Measurements from ENCODE around the gene MFSD2A. TPM values are rescaled to one million over a fixed set of nuclear protein-coding genes. Genes with fewer than 3 reads are reported as not detected.
"Not testable (repeated sequence)": the region's sequence is repeated elsewhere in the genome, so short reads cannot be mapped to it uniquely, and the experiment has no call there.

MFSD2A gene
- total and polyA plus RNA-seq, 8 donors = 0.75 to 16.1 (median 6.4) TPM; not detected in 1

- no peak for DNase-seq
- TF ChIP-seq POLR2A (IDR thresholded peaks at IDR 0.05) (no peak), POLR2AphosphoS5 (IDR thresholded peaks at IDR 0.05) (no peak), EP300 (IDR thresholded peaks at IDR 0.05) (no peak)
- TF ChIP-seq, protein P1, sequence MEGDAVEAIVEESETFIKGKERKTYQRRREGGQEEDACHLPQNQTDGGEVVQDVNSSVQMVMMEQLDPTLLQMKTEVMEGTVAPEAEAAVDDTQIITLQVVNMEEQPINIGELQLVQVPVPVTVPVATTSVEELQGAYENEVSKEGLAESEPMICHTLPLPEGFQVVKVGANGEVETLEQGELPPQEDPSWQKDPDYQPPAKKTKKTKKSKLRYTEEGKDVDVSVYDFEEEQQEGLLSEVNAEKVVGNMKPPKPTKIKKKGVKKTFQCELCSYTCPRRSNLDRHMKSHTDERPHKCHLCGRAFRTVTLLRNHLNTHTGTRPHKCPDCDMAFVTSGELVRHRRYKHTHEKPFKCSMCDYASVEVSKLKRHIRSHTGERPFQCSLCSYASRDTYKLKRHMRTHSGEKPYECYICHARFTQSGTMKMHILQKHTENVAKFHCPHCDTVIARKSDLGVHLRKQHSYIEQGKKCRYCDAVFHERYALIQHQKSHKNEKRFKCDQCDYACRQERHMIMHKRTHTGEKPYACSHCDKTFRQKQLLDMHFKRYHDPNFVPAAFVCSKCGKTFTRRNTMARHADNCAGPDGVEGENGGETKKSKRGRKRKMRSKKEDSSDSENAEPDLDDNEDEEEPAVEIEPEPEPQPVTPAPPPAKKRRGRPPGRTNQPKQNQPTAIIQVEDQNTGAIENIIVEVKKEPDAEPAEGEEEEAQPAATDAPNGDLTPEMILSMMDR (IDR thresholded peaks at IDR 0.05) = no peak
- WGBS, 5 donors = 84 to 97% (median 90%) methylated on average over 4 of the region's 4 CpGs
- intact Hi-C loops (cut with DNase I; ENCODE audit: low total_unique reads) = no loop called here
- H3K27ac ChIP-seq = no peak overlapping the region
- no peaks in the 10 kb centered on the region for H3K36me3 ChIP-seq
- no peaks in the 10 kb centered on the region for H3K9me3 ChIP-seq
- no peak overlapping the region for H3K4me3 ChIP-seq
- H3K27me3 ChIP-seq = no peaks in the 10 kb centered on the region
- H3K4me1 ChIP-seq = peaks cover 8 to 20% (median 10%) of the 10 kb centered on the region in 4 donors
Measured at GRCh38 chr1:39979654-39980053, 24.7 kb downstream of the MFSD2A start.

DNA sequence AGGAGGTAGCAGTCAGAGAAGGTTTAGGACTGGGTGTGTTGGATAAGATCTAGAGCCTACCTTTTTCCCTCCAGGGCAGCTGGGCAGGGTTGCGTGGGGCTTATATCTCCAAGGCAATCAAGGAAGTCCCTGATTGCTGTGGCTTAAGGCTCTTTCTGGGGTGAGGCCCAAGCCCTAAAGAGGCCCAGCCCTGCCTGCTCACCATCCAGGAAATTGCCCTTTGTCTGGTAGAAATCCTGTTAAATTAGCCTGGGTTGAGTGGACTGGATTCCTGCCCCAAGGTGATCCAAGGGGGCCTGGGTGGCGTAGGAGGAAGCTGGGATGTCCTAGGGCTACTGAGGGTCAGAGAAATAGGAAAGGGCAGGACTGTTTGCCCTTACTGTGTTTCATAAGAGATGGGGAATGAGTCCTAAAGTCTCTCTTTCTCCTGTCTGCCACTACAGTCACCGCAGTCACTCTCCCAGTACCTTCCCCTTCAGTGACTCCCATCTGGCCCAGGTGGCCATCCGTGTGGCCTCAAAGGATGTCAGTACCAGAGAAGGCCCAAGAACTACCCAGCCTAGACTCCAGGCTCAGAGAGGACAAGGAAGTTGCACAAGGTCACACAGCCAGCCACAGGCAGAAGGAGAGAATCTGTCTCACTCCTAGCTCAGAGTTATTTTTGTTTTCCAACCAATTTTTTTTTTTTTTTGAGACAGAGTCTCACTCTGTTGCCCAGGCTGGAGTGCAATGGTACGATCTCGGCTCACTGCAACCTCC is 25.8 kb downstream of the MFSD2A start:
- Histone ChIP-seq H3K27me3 (no peaks in the 10 kb centered on the region), H3K9me3 (no peaks in the 10 kb centered on the region), H3K36me3 (no peaks in the 10 kb centered on the region), H3K27ac (peak overlapping the region in 4 of 5 donors; percentile 29 to 68 (median 56)), H3K4me3 (no peak overlapping the region), H3K4me1 (peaks cover 8 to 20% (median 10%) of the 10 kb centered on the region in 4 donors)
- DNase-seq = peak; percentile 38 to 71
- 73 to 83% (median 75%) methylated on average over 6 of the region's 6 CpGs for WGBS, 5 donors
- TF ChIP-seq POLR2AphosphoS5 (IDR thresholded peaks at IDR 0.05) (peak in 1 of 3 donors; percentile 25), EP300 (IDR thresholded peaks at IDR 0.05) (no peak), POLR2A (IDR thresholded peaks at IDR 0.05) (no peak)
- TF ChIP-seq, protein P1 (IDR thresholded peaks at IDR 0.05) = no peak
- intact Hi-C loops (cut with DNase I; ENCODE audit: low total_unique reads) = no loop called here

DNA sequence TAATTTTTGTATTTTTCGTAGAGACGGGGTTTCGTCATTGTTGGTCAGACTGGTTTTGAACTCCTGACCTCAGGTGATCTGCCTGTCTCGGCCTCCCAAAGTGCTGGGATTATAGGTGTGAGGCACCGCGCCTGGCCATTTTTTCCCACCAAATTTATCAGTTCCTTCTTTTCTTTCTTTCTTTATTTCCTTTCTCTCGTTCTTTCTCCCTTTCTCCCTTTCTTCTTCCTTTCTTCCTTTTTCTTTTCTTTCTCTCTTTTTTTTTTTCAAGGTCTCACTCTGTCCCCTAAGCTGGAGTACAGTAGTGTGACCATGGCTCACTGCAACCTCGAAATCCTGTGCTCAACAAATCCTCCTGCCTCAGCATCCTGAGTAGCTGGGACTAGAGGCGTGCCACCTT is 26.4 kb downstream of the MFSD2A start:
- TF ChIP-seq POLR2A (IDR thresholded peaks at IDR 0.05) = no peak
- TF ChIP-seq, protein P1 (IDR thresholded peaks at IDR 0.05) = no peak
- TF ChIP-seq POLR2AphosphoS5 (IDR thresholded peaks at IDR 0.05) = no peak
- no peak for TF ChIP-seq EP300 (IDR thresholded peaks at IDR 0.05)
- intact Hi-C loops (cut with DNase I; ENCODE audit: low total_unique reads) = no loop called here
- Histone ChIP-seq H3K27ac (peak overlapping the region in 2 of 5 donors; percentile 11 to 68), H3K36me3 (no peaks in the 10 kb centered on the region), H3K27me3 (no peaks in the 10 kb centered on the region), H3K4me3 (no peak overlapping the region), H3K9me3 (no peaks in the 10 kb centered on the region), H3K4me1 (peaks cover 8 to 20% (median 10%) of the 10 kb centered on the region in 4 donors)
- 89 to 95% (median 92%) methylated on average over 9 of the region's 9 CpGs for WGBS, 5 donors
- no peak for DNase-seq

DNA sequence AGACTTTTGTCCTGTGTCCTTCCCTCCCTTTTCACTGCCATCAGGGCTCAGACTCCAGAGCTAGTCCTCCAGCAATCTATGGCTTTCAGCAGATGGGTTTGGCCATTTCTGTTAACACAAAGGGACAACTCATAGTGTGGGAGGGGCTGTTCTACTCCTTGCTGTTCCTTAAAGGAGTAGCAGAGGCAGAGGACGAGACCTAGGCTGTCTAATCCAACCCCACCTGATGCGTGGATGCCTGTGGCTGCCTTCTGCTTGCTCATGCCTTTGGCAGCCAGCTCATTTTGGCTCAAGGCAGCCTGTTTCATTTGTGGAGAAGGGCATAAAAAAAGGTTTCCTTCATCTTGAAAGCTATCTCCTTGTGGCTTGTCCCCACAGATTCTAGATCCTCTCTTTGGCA is 27.0 kb downstream of the MFSD2A start:
- TF ChIP-seq, protein P1 (IDR thresholded peaks at IDR 0.05) = no peak
- TF ChIP-seq POLR2AphosphoS5 (IDR thresholded peaks at IDR 0.05) (no peak), EP300 (IDR thresholded peaks at IDR 0.05) (no peak), POLR2A (IDR thresholded peaks at IDR 0.05) (no peak)
- peak overlapping the region in 2 of 5 donors; percentile 11 to 20 for H3K27ac ChIP-seq
- no peak overlapping the region for H3K4me3 ChIP-seq
- no peaks in the 10 kb centered on the region for H3K9me3 ChIP-seq
- H3K36me3 ChIP-seq = no peaks in the 10 kb centered on the region
- WGBS, 5 donors = 30 to 71% (median 49%) methylated on average over 2 of the region's 2 CpGs
- peak in 1 of 2 donors; percentile 40 for DNase-seq
- H3K4me1 ChIP-seq = peaks cover 8 to 15% (median 10%) of the 10 kb centered on the region in 4 donors
- intact Hi-C loops (cut with DNase I; ENCODE audit: low total_unique reads) = no loop called here
- no peaks in the 10 kb centered on the region for H3K27me3 ChIP-seq

- H3K27ac ChIP-seq; H3K36me3 ChIP-seq; DNase-seq; intact Hi-C loops (cut with DNase I; ENCODE audit: low total_unique reads); H3K27me3 ChIP-seq; H3K9me3 ChIP-seq; H3K4me3 ChIP-seq: not testable (repeated sequence)
- WGBS, 5 donors = 94 to 98% (median 97%) methylated on average over 2 of the region's 2 CpGs
- H3K4me1 ChIP-seq = peaks cover 12 to 31% (median 23%) of the 10 kb centered on the region in 4 donors
Measured at GRCh38 chr1:39984480-39984879, 29.5 kb downstream of the MFSD2A start.

Measured in stomach (tissue), 9 donors.